HCT116 (cell line): ENCODE results near the gene RHBDL3. TPM values are rescaled to one million over a fixed set of nuclear protein-coding genes. Genes with fewer than 3 reads are reported as not detected.

Experiments used
- ATAC-seq: fragments of 200-7000 bp; cut with Tn5 transposase; 2 replicates; pipeline ENCODE4 v1.9.1; 2020; ENCODE audit warnings: mild to moderate bottlenecking, moderate library complexity
- BruUV-seq: library from RNA; stranded (reverse); fragments of 400-500 nt; replicated peaks from 2 replicates; lab custom pipeline; 2021; lab: Mats Ljungman, UMichigan
- CTCF ChIA-PET: fragments of 300-600 bp; sonication (Branson Sonifier 250); formaldehyde crosslinking; loops from one replicate; lab custom pipeline; 2021; ENCODE audit warnings: antibody characterized with exemption; lab: Charles Lee
- POLR2A ChIA-PET: fragments of 300-600, 350-600 bp; sonication (Branson Sonifier 250); formaldehyde crosslinking; loops from one replicate; lab custom pipeline; 2021; ENCODE audit warnings: antibody characterized with exemption; lab: Charles Lee
- RAD21 ChIA-PET, 2 experiments: fragments of 300-600 bp; sonication (Branson Sonifier 250); formaldehyde crosslinking; loops; one replicate each; lab custom pipeline; 2023; ENCODE audit warnings: low total read pairs in 2 of 2; ENCODE audit not compliant: uncharacterized antibody in 2 of 2, unreplicated experiment in 2 of 2, low non-redundant PET in 1 of 2; lab: Charles Lee
- DNase-seq: peaks from one replicate; pipeline ENCODE4 v3.0.0-alpha.2; 2010; ENCODE audit warnings: low read depth, low spot score
- H2AFZ ChIP-seq: fragments of 200-600 bp; shearing (Covaris generic), sonication (generic); 2 replicates; pipeline ENCODE4 v1.6.1; 2017; ENCODE audit warnings: low read depth, mixed run types, mixed read lengths, antibody characterized with exemption, low read length; ENCODE audit not compliant: poor library complexity, severe bottlenecking
- H3K27ac ChIP-seq: 2 replicates; pipeline ENCODE4 v1.5.1; 2012; ENCODE audit warnings: low read depth, low read length
- H3K27me3 ChIP-seq: fragments of 200-600 bp; sonication (generic); 2 replicates; pipeline ENCODE4 v1.6.1; 2016; ENCODE audit warnings: mixed run types, low read length, mixed read lengths; ENCODE audit not compliant: insufficient read depth
- H3K36me3 ChIP-seq, 2 experiments: fragments of 200-500 bp in 1 of 2; fragments of 200-600 bp in 1 of 2; sonication (Bioruptor generic) in 1 of 2; sonication (generic) in 1 of 2; 2 replicates each; pipeline versions ENCODE4 v1.5.1 to v1.6.1; 2014 to 2016; ENCODE audit warnings: low read length in 2 of 2, inconsistent platforms in 1 of 2, mixed read lengths in 1 of 2, mixed run types in 1 of 2; ENCODE audit not compliant: insufficient read depth in 2 of 2, control insufficient read depth in 1 of 2
- H3K4me1 ChIP-seq, 2 experiments: fragments of 200-600 bp in 1 of 2; sonication (generic) in 1 of 2; 2 replicates each; pipeline versions ENCODE4 v1.5.1 to v1.6.1; 2012 to 2017; ENCODE audit warnings: low read length in 2 of 2, inconsistent platforms in 1 of 2, mild to moderate bottlenecking in 1 of 2, mixed read lengths in 1 of 2, mixed run types in 1 of 2, moderate library complexity in 1 of 2; ENCODE audit not compliant: insufficient read depth in 2 of 2, control insufficient read depth in 1 of 2
- H3K4me2 ChIP-seq: fragments of 200-600 bp; sonication (generic); 2 replicates; pipeline ENCODE4 v1.6.1; 2017; ENCODE audit warnings: mixed run types, low read length, mixed read lengths
- H3K4me3 ChIP-seq, 2 experiments: fragments of 200-600 bp in 1 of 2; sonication (generic) in 1 of 2; replicated peaks in 1 of 2; 2 replicates each; pipeline ENCODE4 v1.5.1; 2011 to 2016; ENCODE audit warnings: low read length in 2 of 2, control low read depth in 1 of 2, low read depth in 1 of 2, mild to moderate bottlenecking in 1 of 2, mixed read lengths in 1 of 2, mixed run types in 1 of 2
- H3K79me2 ChIP-seq: fragments of 200-600 bp; sonication (generic); 2 replicates; pipeline ENCODE4 v1.6.1; 2017; ENCODE audit warnings: mild to moderate bottlenecking, mixed run types, low read length, moderate library complexity, mixed read lengths; ENCODE audit not compliant: insufficient read depth
- H3K9ac ChIP-seq: fragments of 200-600 bp; sonication (generic); 2 replicates; pipeline ENCODE4 v1.6.1; 2016; ENCODE audit warnings: low read length, mixed read lengths
- H3K9me2 ChIP-seq: fragments of 200-600 bp; sonication (generic), shearing (Covaris generic); 2 replicates; pipeline ENCODE4 v1.6.1; 2017; ENCODE audit warnings: mixed run types, mild to moderate bottlenecking, moderate library complexity; ENCODE audit not compliant: insufficient read depth
- H3K9me3 ChIP-seq, 2 experiments: fragments of 200-500 bp in 1 of 2; fragments of 200-600 bp in 1 of 2; sonication (Bioruptor generic) in 1 of 2; sonication (generic) in 1 of 2; 2 replicates each; pipeline ENCODE4 v1.6.1; 2014 to 2017; ENCODE audit warnings: low read length in 2 of 2, mixed read lengths in 2 of 2, inconsistent platforms in 1 of 2, low read depth in 1 of 2, mild to moderate bottlenecking in 1 of 2, mixed run types in 1 of 2, moderate library complexity in 1 of 2; ENCODE audit not compliant: control insufficient read depth in 1 of 2, insufficient read depth in 1 of 2
- H4K20me1 ChIP-seq: fragments of 200-600 bp; sonication (generic), shearing (Covaris generic); 2 replicates; pipeline ENCODE4 v1.6.1; 2017; ENCODE audit warnings: mixed run types, mild to moderate bottlenecking, moderate library complexity; ENCODE audit not compliant: insufficient read depth
- CBX3 ChIP-seq: IDR thresholded peaks from 2 replicates; pipeline ENCODE4 v1.6.1; 2012; ENCODE audit warnings: low read depth
- CEBPB ChIP-seq: IDR thresholded peaks from 2 replicates; pipeline ENCODE4 v1.6.1; 2012; ENCODE audit warnings: low read depth
- EGR1 ChIP-seq: IDR thresholded peaks from 2 replicates; pipeline ENCODE4 v1.6.1; 2012; ENCODE audit warnings: low read depth
- EZH2phosphoT487 ChIP-seq: fragments of 200-600 bp; IDR thresholded peaks from 2 replicates; pipeline ENCODE4 v1.6.1; 2018; ENCODE audit warnings: antibody characterized with exemption, borderline replicate concordance
- RAD21 ChIP-seq: IDR thresholded peaks from 2 replicates; pipeline ENCODE4 v1.6.1; 2012; ENCODE audit warnings: low read depth, mild to moderate bottlenecking
- TCF7L2 ChIP-seq: IDR thresholded peaks from 2 replicates; pipeline ENCODE4 v1.7.0; 2011; ENCODE audit warnings: borderline replicate concordance, inconsistent platforms; ENCODE audit not compliant: insufficient read depth, insufficient read length; ENCODE audit errors: extremely low read depth
- ZNF274 ChIP-seq: fragments of 200-500 bp; sonication (Bioruptor generic); IDR thresholded peaks from 2 replicates; pipeline ENCODE4 v1.6.1; 2014; ENCODE audit warnings: mild to moderate bottlenecking, low read depth, low read length, inconsistent platforms
- intact Hi-C: fragments of 100-400 bp; cut with micrococcal nuclease; formaldehyde crosslinking; loops from 2 replicates; pipeline ENCODE4 v1.10.0; 2022
- total RNA-seq: library from RNA; stranded (reverse); gene quantifications from one replicate; pipeline ENCODE4 v1.2.1, GENCODE V29; 2021; ENCODE audit not compliant: unreplicated experiment
- TF ChIP-seq, protein P1 (sequence below): IDR thresholded peaks from 2 replicates; pipeline ENCODE4 v1.6.1; 2011; ENCODE audit warnings: mild to moderate bottlenecking, low read length, moderate library complexity; ENCODE audit not compliant: insufficient replicate concordance; ENCODE audit errors: extremely low read depth
- TF ChIP-seq, protein P2 (sequence below), 3 experiments: fragments of 200-600 bp in 1 of 3; sonication (generic) in 1 of 3; IDR thresholded peaks in 2 of 3; conservative IDR thresholded peaks in 1 of 3; 2 replicates each; pipeline ENCODE4 v1.5.1; 2012 to 2017; ENCODE audit warnings: low read depth in 2 of 3, low read length in 2 of 3, antibody characterized with exemption in 1 of 3, borderline replicate concordance in 1 of 3, control low read depth in 1 of 3, mild to moderate bottlenecking in 1 of 3, mixed read lengths in 1 of 3, mixed run types in 1 of 3, moderate library complexity in 1 of 3; ENCODE audit not compliant: insufficient read depth in 1 of 3

The RHBDL3 gene
- total RNA-seq, 1 experiment from 2014 or later: 4.0 TPM

GRCh38 chr17:32318071-32318470, 52.4 kb downstream of the RHBDL3 start:
- no peak for TF ChIP-seq TCF7L2
- TF ChIP-seq, protein P1, sequence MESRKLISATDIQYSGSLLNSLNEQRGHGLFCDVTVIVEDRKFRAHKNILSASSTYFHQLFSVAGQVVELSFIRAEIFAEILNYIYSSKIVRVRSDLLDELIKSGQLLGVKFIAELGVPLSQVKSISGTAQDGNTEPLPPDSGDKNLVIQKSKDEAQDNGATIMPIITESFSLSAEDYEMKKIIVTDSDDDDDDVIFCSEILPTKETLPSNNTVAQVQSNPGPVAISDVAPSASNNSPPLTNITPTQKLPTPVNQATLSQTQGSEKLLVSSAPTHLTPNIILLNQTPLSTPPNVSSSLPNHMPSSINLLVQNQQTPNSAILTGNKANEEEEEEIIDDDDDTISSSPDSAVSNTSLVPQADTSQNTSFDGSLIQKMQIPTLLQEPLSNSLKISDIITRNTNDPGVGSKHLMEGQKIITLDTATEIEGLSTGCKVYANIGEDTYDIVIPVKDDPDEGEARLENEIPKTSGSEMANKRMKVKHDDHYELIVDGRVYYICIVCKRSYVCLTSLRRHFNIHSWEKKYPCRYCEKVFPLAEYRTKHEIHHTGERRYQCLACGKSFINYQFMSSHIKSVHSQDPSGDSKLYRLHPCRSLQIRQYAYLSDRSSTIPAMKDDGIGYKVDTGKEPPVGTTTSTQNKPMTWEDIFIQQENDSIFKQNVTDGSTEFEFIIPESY: no peak
- no peak for TF ChIP-seq CBX3
- no peaks in the 10 kb centered on the region for H3K9me3 ChIP-seq
- intact Hi-C loops: loop anchor here (5.0 kb wide), 1 partner anchor 111 kb away; no protein-coding TSS in a partner anchor
- H3K9me2 ChIP-seq: no peaks in the 10 kb centered on the region
- no peak overlapping the region for H3K27ac ChIP-seq
- no TSS peak for BruUV-seq
- H3K79me2 ChIP-seq: no peaks in the 10 kb centered on the region
- CTCF ChIA-PET: interaction anchor here (0.7 to 3.3 kb wide), 2 partner anchors 11 to 65 kb away, joined by 3 to 17 read pairs; no protein-coding TSS in a partner anchor
- H3K4me2 ChIP-seq: no peak overlapping the region
- RAD21 ChIA-PET: interaction anchor here in 1 of 2 experiments (2.5 kb wide), 1 partner anchor 65 kb away, joined by 10 read pairs; no protein-coding TSS in a partner anchor
- H2AFZ ChIP-seq: no peak overlapping the region
- DNase-seq: no peak
- no peak overlapping the region for H3K4me3 ChIP-seq
- no peaks in the 10 kb centered on the region for H3K27me3 ChIP-seq
- H3K36me3 ChIP-seq: no peaks in the 10 kb centered on the region
- no peaks in the 10 kb centered on the region for H3K4me1 ChIP-seq
- no peaks in the 10 kb centered on the region for H4K20me1 ChIP-seq
- no peak overlapping the region for H3K9ac ChIP-seq
- POLR2A ChIA-PET: no interaction called here
- ATAC-seq: no peak

DNA sequence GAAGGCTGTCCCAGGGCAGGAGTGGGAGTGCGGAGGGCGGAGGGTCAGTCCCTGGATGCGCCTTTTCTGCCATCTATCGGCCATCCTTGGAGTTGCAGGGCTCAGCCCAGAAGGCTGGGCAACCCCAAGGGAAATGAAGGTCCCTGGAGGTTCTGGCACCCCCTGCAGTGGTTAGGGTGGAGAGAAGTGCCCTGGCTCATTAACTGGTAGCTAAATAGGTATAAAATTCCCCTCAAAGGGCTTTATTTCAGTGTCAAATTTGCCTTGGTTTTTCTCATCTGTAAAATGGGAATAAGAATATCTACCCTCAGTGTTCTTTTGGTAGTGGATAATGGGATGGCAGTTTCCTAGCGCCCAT, 53.9 kb downstream of the RHBDL3 start:
- H3K9me3 ChIP-seq: no peaks in the 10 kb centered on the region
- no peak overlapping the region for H2AFZ ChIP-seq
- H3K36me3 ChIP-seq: no peaks in the 10 kb centered on the region
- H3K4me1 ChIP-seq: no peaks in the 10 kb centered on the region
- no peaks in the 10 kb centered on the region for H3K79me2 ChIP-seq
- no peaks in the 10 kb centered on the region for H3K27me3 ChIP-seq
- no peaks in the 10 kb centered on the region for H3K9me2 ChIP-seq
- CTCF ChIA-PET: interaction anchor here (1.1 to 3.3 kb wide), 2 partner anchors 9 to 66 kb away, joined by 3 to 17 read pairs; no protein-coding TSS in a partner anchor
- ATAC-seq: peak; percentile 99
- peak; percentile 87 for TF ChIP-seq RAD21
- TF ChIP-seq TCF7L2: no peak
- no peak for TF ChIP-seq ZNF274
- no peak for TF ChIP-seq CEBPB
- TF ChIP-seq, protein P2, sequence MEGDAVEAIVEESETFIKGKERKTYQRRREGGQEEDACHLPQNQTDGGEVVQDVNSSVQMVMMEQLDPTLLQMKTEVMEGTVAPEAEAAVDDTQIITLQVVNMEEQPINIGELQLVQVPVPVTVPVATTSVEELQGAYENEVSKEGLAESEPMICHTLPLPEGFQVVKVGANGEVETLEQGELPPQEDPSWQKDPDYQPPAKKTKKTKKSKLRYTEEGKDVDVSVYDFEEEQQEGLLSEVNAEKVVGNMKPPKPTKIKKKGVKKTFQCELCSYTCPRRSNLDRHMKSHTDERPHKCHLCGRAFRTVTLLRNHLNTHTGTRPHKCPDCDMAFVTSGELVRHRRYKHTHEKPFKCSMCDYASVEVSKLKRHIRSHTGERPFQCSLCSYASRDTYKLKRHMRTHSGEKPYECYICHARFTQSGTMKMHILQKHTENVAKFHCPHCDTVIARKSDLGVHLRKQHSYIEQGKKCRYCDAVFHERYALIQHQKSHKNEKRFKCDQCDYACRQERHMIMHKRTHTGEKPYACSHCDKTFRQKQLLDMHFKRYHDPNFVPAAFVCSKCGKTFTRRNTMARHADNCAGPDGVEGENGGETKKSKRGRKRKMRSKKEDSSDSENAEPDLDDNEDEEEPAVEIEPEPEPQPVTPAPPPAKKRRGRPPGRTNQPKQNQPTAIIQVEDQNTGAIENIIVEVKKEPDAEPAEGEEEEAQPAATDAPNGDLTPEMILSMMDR (IDR thresholded peaks at IDR 0.05 in 2 of 3, conservative IDR thresholded peaks at IDR 0.05 in 1 of 3; ENCODE audit: borderline replicate concordance in 1 of 3, insufficient read depth in 1 of 3, low read depth in 2 of 3, low read length in 2 of 3): peak; percentile 74 to 99 (median 96)
- no peak for TF ChIP-seq EZH2phosphoT487
- TF ChIP-seq EGR1: no peak
- no peak overlapping the region for H3K4me2 ChIP-seq
- intact Hi-C loops: loop anchor here (1.0 to 5.0 kb wide), 2 partner anchors 66 to 112 kb away; no protein-coding TSS in a partner anchor
- no peaks in the 10 kb centered on the region for H4K20me1 ChIP-seq
- no peak overlapping the region for H3K27ac ChIP-seq
- RAD21 ChIA-PET: interaction anchor here in 1 of 2 experiments (2.5 kb wide), 1 partner anchor 66 kb away, joined by 10 read pairs; no protein-coding TSS in a partner anchor
- DNase-seq: peak; percentile 38
- H3K4me3 ChIP-seq: no peak overlapping the region
- no TSS peak for BruUV-seq
- no peak overlapping the region for H3K9ac ChIP-seq
- POLR2A ChIA-PET: no interaction called here
